OCI-LY3 (cell line): ENCODE results near the gene CA12.

ENCODE experiments used
- CTCF ChIP-seq: fragments of 200-600, 300-600 bp; sonication (generic); IDR thresholded peaks from 2 replicates; pipeline ENCODE4 v1.5.1; 2014; ENCODE audit warnings: antibody characterized with exemption, low read length, low read depth
- EZH2phosphoT487 ChIP-seq: fragments of 200-600 bp; shearing (Covaris generic); IDR thresholded peaks from 2 replicates; pipeline ENCODE4 v1.6.1; 2018; ENCODE audit warnings: antibody characterized with exemption, mixed run types, low read depth

GRCh38 chr15:63401078-63401477, 19.4 kb upstream of the CA12 start:
- TF ChIP-seq CTCF (no peak), EZH2phosphoT487 (no peak)
